Activated T-helper 1 cell treated with anti-CD3 and anti-CD28 coated beads, Interleukin-12 subunit alpha, Interleukin-12 subunit beta, Interleukin-2, Interleukin-4 antibody, amounts not matched to agents 30 ng/mL and 10 ng/mL and 1 ng/mL, durations not matched to agents 14 hours and 24 hours and 36 hours (primary cell): ENCODE data around the gene CLASP1. TPM values are rescaled to one million over a fixed set of nuclear protein-coding genes. Genes with fewer than 3 reads are reported as not detected.

Experiments used
- DNase-seq: peaks from one replicate; pipeline ENCODE4 v3.0.0; 2021; ENCODE audit warnings: low spot score
- H3K27ac Mint-ChIP-seq: one replicate; pipeline ENCODE4 v1.8.0; 2021; ENCODE audit warnings: mild to moderate bottlenecking, mixed read lengths
- H3K27me3 Mint-ChIP-seq: one replicate; pipeline ENCODE4 v1.8.0; 2022; ENCODE audit warnings: mild to moderate bottlenecking, moderate library complexity, mixed read lengths; ENCODE audit not compliant: insufficient read depth
- H3K36me3 Mint-ChIP-seq: one replicate; pipeline ENCODE4 v1.8.0; 2021; ENCODE audit warnings: low read depth, mixed read lengths
- H3K4me1 Mint-ChIP-seq: one replicate; pipeline ENCODE4 v1.8.0; 2021; ENCODE audit warnings: low read depth, mixed read lengths
- H3K4me3 Mint-ChIP-seq: one replicate; pipeline ENCODE4 v1.8.0; 2021; ENCODE audit warnings: mild to moderate bottlenecking, moderate library complexity, mixed read lengths
- H3K9me3 Mint-ChIP-seq: one replicate; pipeline ENCODE4 v1.8.0; 2021; ENCODE audit warnings: mixed read lengths
- intact Hi-C: fragments of 100-400 bp; cut with micrococcal nuclease; formaldehyde crosslinking; loops from one replicate; pipeline ENCODE4 v1.15.1; 2024
- total RNA-seq: library from RNA; stranded (reverse); gene quantifications from 2 replicates; pipeline ENCODE4 v1.2.3, GENCODE V29; 2022

The CLASP1 gene
- total RNA-seq, 1 donor from 2014 or later: 62.6 TPM

GRCh38 chr2:121289271-121289670 lies 360.0 kb downstream of the CLASP1 start:
- no peaks in the 10 kb centered on the region for H3K9me3 Mint-ChIP-seq

DNA sequence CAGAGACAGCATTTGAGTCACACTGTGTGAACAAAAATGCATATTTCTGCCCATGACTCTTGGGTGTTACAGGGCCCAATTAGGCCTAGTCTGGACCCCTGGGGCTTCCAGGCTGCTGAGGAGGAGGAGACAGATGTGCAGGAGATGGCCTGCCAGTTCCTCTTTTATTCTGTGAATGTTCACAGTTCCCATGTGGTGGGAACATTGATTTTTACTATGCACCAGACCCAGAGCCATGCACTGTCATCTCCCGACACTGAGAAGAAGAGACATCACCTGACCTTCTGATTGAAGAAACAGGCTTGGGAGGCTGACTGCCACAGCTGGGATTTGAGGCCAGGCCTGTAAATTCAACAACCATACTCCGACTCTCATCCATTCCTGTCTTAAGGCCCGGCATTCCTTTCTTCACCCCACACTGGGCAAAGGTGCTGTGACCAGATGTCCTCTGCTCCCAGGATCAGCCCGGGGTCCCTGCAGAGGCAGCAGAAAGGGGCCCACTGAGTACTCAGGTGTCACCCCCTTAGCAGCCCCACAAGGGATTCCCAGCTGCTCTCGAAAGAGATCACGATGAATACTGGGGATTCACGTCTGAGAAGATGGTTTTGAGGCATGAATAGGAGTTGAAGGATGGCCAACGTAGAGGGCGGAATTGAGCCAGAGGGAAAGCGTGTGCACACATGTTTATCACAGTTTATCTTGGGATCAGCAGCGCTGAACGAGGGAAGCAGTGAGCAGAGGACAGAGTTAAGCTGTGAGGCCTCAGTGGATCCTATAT lies 360.6 kb downstream of the CLASP1 start:
- Mint-ChIP-seq H3K4me1 (no peaks in the 10 kb centered on the region), H3K4me3 (no peak overlapping the region), H3K27ac (no peak overlapping the region), H3K36me3 (no peaks in the 10 kb centered on the region), H3K27me3 (peaks cover 28% of the 10 kb centered on the region), H3K9me3 (no peaks in the 10 kb centered on the region)
- DNase-seq: no peak
- intact Hi-C loops: no loop called here

More at GRCh38 chr2:121289271-121289670, 360.0 kb downstream of the CLASP1 start:
- H3K4me3 Mint-ChIP-seq: no peak overlapping the region
- DNase-seq: no peak
- H3K27me3 Mint-ChIP-seq: peaks cover 22% of the 10 kb centered on the region
- intact Hi-C loops: no loop called here
- no peaks in the 10 kb centered on the region for H3K4me1 Mint-ChIP-seq
- H3K36me3 Mint-ChIP-seq: no peaks in the 10 kb centered on the region
- H3K27ac Mint-ChIP-seq: no peak overlapping the region

DNA sequence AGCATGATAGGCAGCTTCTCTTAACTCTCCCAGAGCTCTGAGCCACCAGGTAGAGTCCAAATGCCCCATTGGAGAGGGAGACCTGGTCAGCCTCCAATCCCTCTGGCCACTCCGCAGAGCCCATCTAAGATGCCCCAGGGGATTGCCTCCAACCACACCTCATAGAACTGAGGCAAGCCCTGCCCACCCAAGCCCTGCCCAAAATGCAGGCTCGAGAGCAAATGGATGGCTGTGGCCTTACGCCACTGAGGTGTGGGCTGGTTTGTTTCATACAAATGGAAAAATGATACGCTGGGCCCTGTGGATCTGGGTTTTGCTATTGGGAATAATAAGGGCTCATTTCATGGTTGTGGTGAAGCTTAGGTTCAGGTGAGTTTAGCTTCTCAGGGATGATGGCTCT lies 361.3 kb downstream of the CLASP1 start:
- DNase-seq: no peak
- intact Hi-C loops: no loop called here
- Mint-ChIP-seq H3K27ac (no peak overlapping the region), H3K4me1 (no peaks in the 10 kb centered on the region), H3K4me3 (no peak overlapping the region), H3K9me3 (no peaks in the 10 kb centered on the region), H3K27me3 (peaks cover 35% of the 10 kb centered on the region), H3K36me3 (no peaks in the 10 kb centered on the region)

Other genes starting within 250 kb of the CLASP1 start
- gene RNU4ATAC, start 118.6 kb downstream of the CLASP1 start, total RNA-seq: not detected in 2 replicates
- 150 TPM in 2 replicates for gene NIFK, start 87.4 kb upstream of the CLASP1 start, total RNA-seq
- gene TSN, start 106.2 kb upstream of the CLASP1 start, total RNA-seq: 72.3 and 80.1 TPM in 2 replicates